HepG2 (cell line): Measurements from ENCODE around the gene ATG13. TPM values are rescaled to one million over a fixed set of nuclear protein-coding genes. Genes with fewer than 3 reads are reported as not detected.

Experiments used
- ADNP ChIP-seq: sonication (generic); formaldehyde crosslinking; IDR thresholded peaks from 2 replicates; pipeline ENCODE4 v1.4.0; 2020; ENCODE audit warnings: missing genetic modification reagents
- CREB1 ChIP-seq, 2 experiments: fragments of 450-650 bp in 1 of 2; IDR thresholded peaks; 2 replicates each; pipeline ENCODE4 v1.6.1; 2016 to 2017; ENCODE audit warnings: control low read depth in 1 of 2, mild to moderate bottlenecking in 1 of 2, missing compliant biosample characterization in 1 of 2, missing genetic modification characterization in 1 of 2
- CREM ChIP-seq, 2 experiments: sonication (generic) in 1 of 2; formaldehyde crosslinking in 1 of 2; IDR thresholded peaks; 2 replicates each; pipeline versions ENCODE4 v1.4.0 to v1.6.1; 2016 to 2020; ENCODE audit warnings: antibody characterized with exemption in 1 of 2, mild to moderate bottlenecking in 1 of 2, missing genetic modification reagents in 1 of 2
- GABPA ChIP-seq, 2 experiments: IDR thresholded peaks; 2 replicates each; pipeline ENCODE4 v1.6.1; 2011 to 2016; ENCODE audit warnings: low read depth in 2 of 2, low read length in 1 of 2, missing biosample characterization in 1 of 2, missing genetic modification characterization in 1 of 2
- GPN1 ChIP-seq: sonication (generic); formaldehyde crosslinking; IDR thresholded peaks from 2 replicates; pipeline ENCODE4 v1.5.1; 2020; ENCODE audit warnings: missing genetic modification reagents, borderline replicate concordance
- HOXD1 ChIP-seq: sonication (generic); formaldehyde crosslinking; IDR thresholded peaks from 2 replicates; pipeline ENCODE4 v1.5.0; 2020; ENCODE audit warnings: missing genetic modification reagents
- MED8 ChIP-seq: sonication (generic); formaldehyde crosslinking; IDR thresholded peaks from 2 replicates; pipeline ENCODE4 v1.8.1; 2023; ENCODE audit warnings: mild to moderate bottlenecking, missing genetic modification reagents; ENCODE audit not compliant: insufficient replicate concordance
- SAFB2 ChIP-seq: sonication (generic); formaldehyde crosslinking; IDR thresholded peaks from 2 replicates; pipeline ENCODE4 v1.5.1; 2020; ENCODE audit warnings: missing genetic modification reagents, low read depth, mild to moderate bottlenecking, borderline replicate concordance
- SOX5 ChIP-seq: IDR thresholded peaks from 2 replicates; pipeline ENCODE4 v1.6.1; 2016; ENCODE audit warnings: borderline replicate concordance
- TBX3 ChIP-seq: fragments of 450-650 bp; IDR thresholded peaks from 2 replicates; pipeline ENCODE4 v1.6.1; 2017; ENCODE audit warnings: antibody characterized with exemption, mild to moderate bottlenecking, inconsistent platforms, borderline replicate concordance
- ZBTB21 ChIP-seq: sonication (generic); formaldehyde crosslinking; IDR thresholded peaks from 2 replicates; pipeline ENCODE4 v1.4.0; 2020; ENCODE audit warnings: missing genetic modification reagents
- ZMYM3 ChIP-seq: sonication (generic); formaldehyde crosslinking; IDR thresholded peaks from 2 replicates; pipeline ENCODE4 v1.5.1; 2020; ENCODE audit warnings: mild to moderate bottlenecking, missing genetic modification reagents
- ZNF34 ChIP-seq: sonication (generic); formaldehyde crosslinking; IDR thresholded peaks from 2 replicates; pipeline ENCODE4 v1.4.0; 2020; ENCODE audit warnings: mild to moderate bottlenecking, missing genetic modification reagents, borderline replicate concordance
- ZNF546 ChIP-seq: sonication (generic); formaldehyde crosslinking; conservative IDR thresholded peaks from 2 replicates; pipeline ENCODE4 v1.8.1; 2023; ENCODE audit warnings: mild to moderate bottlenecking, missing genetic modification reagents
- ZNF646 ChIP-seq: sonication (generic); formaldehyde crosslinking; IDR thresholded peaks from 2 replicates; pipeline ENCODE4 v1.9.0; 2021; ENCODE audit warnings: mild to moderate bottlenecking, missing genetic modification reagents
- ZNF788 ChIP-seq: sonication (generic); formaldehyde crosslinking; IDR thresholded peaks from 2 replicates; pipeline ENCODE4 v1.5.0; 2020; ENCODE audit warnings: mild to moderate bottlenecking, missing genetic modification reagents, borderline replicate concordance
- polyA plus RNA-seq, 8 experiments: library from polyadenylated mRNA; depleted of rRNA in 3 of 8; stranded (reverse) in 7 of 8; unstranded in 1 of 8; fragments of >200 nt; fragmentation: Illumina TruSeq in 4 of 8; extraction: Trizol in 4 of 8; gene quantifications; 2 replicates each; pipeline versions ENCODE4 v1.2.1 to v1.2.3, GENCODE V29; 2011 to 2016; ENCODE audit warnings: low read depth in 4 of 8, missing spikeins in 1 of 8, mixed read lengths in 1 of 8; ENCODE audit not compliant: insufficient read depth in 1 of 8
- total RNA-seq, 5 experiments: library from RNA; depleted of rRNA; stranded (reverse); fragments of >200 nt; fragmentation: Illumina TruSeq; extraction: Trizol; gene quantifications; 2 replicates each; pipeline ENCODE4 v1.2.3, GENCODE V29; 2016; ENCODE audit warnings: low read depth in 1 of 5
- TF ChIP-seq, protein P1 (sequence below): sonication (generic); formaldehyde crosslinking; IDR thresholded peaks from 2 replicates; pipeline ENCODE4 v1.4.0; 2020; ENCODE audit warnings: missing genetic modification reagents, borderline replicate concordance
- TF ChIP-seq, protein P2 (sequence below): sonication (generic); formaldehyde crosslinking; IDR thresholded peaks from 2 replicates; pipeline ENCODE4 v1.8.0; 2022; ENCODE audit warnings: mild to moderate bottlenecking, missing genetic modification reagents, moderate library complexity

Gene ATG13
- total and polyA plus RNA-seq, 2 of the 13 experiments (the other 11 are each of a cell fraction or from before 2014, with no cell fraction given): 55.0 to 77.3 TPM

DNA sequence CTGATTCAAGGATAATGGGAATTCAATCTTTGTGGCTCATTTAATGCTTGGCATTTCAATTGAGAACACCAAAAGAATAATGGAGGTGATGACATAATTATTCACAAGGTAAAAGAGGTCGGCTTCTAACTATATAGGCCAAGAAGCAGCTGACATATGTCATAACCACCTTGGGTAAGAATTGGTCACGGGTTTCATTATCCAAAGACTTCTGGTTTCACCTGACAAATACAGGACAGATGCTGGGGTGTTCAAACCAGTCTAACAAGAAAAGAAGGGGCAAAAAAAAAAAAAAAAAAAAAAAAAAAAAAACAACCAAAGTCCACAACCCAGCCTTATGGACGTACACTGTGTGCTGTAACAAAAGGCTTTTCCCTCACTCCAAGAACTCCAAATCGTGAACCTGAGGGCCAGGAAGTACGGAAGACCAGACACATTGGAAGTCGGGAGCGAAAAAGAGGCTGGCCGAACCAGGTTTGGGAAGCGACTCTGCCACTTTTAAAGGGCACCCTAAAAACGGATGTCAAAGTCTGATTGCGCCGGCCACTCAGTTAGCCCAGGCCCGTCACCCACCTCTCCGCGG is 711 bp upstream of the ATG13 start (continued):
- TF ChIP-seq CREM (IDR thresholded peaks at IDR 0.05): no peak
- TF ChIP-seq CREM (CRISPR knock-in tag; IDR thresholded peaks at IDR 0.05): no peak
- no peak for TF ChIP-seq CREB1 (IDR thresholded peaks at IDR 0.05)
- TF ChIP-seq CREB1 (CRISPR knock-in tag; IDR thresholded peaks at IDR 0.05): no peak
- no peak for TF ChIP-seq HOXD1 (CRISPR knock-in tag)
- TF ChIP-seq, protein P1, sequence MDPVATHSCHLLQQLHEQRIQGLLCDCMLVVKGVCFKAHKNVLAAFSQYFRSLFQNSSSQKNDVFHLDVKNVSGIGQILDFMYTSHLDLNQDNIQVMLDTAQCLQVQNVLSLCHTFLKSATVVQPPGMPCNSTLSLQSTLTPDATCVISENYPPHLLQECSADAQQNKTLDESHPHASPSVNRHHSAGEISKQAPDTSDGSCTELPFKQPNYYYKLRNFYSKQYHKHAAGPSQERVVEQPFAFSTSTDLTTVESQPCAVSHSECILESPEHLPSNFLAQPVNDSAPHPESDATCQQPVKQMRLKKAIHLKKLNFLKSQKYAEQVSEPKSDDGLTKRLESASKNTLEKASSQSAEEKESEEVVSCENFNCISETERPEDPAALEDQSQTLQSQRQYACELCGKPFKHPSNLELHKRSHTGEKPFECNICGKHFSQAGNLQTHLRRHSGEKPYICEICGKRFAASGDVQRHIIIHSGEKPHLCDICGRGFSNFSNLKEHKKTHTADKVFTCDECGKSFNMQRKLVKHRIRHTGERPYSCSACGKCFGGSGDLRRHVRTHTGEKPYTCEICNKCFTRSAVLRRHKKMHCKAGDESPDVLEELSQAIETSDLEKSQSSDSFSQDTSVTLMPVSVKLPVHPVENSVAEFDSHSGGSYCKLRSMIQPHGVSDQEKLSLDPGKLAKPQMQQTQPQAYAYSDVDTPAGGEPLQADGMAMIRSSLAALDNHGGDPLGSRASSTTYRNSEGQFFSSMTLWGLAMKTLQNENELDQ (CRISPR knock-in tag): no peak
- no peak for TF ChIP-seq ZMYM3
- TF ChIP-seq GPN1 (CRISPR knock-in tag): no peak
- TF ChIP-seq SAFB2 (CRISPR knock-in tag): no peak
- no peak for TF ChIP-seq ZNF546 (CRISPR knock-in tag)
- TF ChIP-seq ZBTB21 (CRISPR knock-in tag): no peak
- no peak for TF ChIP-seq ADNP (CRISPR knock-in tag)
- TF ChIP-seq, protein P2, sequence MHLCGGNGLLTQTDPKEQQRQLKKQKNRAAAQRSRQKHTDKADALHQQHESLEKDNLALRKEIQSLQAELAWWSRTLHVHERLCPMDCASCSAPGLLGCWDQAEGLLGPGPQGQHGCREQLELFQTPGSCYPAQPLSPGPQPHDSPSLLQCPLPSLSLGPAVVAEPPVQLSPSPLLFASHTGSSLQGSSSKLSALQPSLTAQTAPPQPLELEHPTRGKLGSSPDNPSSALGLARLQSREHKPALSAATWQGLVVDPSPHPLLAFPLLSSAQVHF (CRISPR knock-in tag): no peak
- TF ChIP-seq ZNF34 (CRISPR knock-in tag): no peak
- TF ChIP-seq SOX5 (CRISPR knock-in tag): no peak
- TF ChIP-seq ZNF788 (CRISPR knock-in tag): no peak; the same call in 1 of the 2 replicates
- TF ChIP-seq TBX3: no peak
- TF ChIP-seq MED8: no peak
- TF ChIP-seq ZNF646 (CRISPR knock-in tag): no peak
- TF ChIP-seq GABPA (IDR thresholded peaks at IDR 0.05; ENCODE audit: low read depth, low read length): no peak
- TF ChIP-seq GABPA (CRISPR knock-in tag; IDR thresholded peaks at IDR 0.05; ENCODE audit: low read depth): no peak
